ENCODE results near the gene CUL3. TPM values are rescaled to one million over a fixed set of nuclear protein-coding genes. Genes with fewer than 3 reads are reported as not detected.
A peak's percentile ranks its signal among the peaks of the same experiment; 100 is the strongest.
"Not testable (repeated sequence)": the region's sequence is repeated elsewhere in the genome, so short reads cannot be mapped to it uniquely, and the experiment has no call there.

Gene CUL3
- total and polyA plus RNA-seq, 2 of the 13 experiments (the other 11 are each of a cell fraction or from before 2014, with no cell fraction given): 33.2 to 62.3 TPM

DNA sequence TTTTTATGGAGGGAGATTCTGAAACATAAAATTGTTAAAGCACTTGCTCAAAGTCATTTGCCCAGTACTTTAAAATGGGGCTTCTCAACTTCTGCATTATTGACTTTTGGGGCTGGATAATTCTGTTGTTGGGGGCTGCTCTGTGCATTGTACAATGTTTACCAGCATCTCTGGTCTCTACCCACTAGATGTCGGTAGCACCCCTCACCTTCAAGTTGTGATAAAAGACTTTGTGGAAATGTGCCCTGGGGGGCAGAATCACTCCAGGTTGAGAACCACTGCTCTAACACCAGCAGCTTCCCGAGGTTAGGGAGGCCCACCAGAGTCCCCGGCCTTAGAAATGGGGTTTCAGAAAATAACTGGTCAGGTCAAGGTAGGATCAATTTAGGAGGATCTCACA lies 26.8 kb upstream of the CUL3 start:
- 2% methylated on average over 3 of the region's 3 CpGs for WGBS (ENCODE audit: low lambda C conversion rate)
- POLR2A ChIA-PET: no interaction called here
- H3K36me3 ChIP-seq (replicated peaks in 1 of 2; ENCODE audit: control insufficient read depth in 1 of 2, insufficient read depth in 2 of 2, low read length in 2 of 2): no peaks in the 10 kb centered on the region
- BruUV-seq (replicated peaks): no TSS peak
- no peak for TF ChIP-seq MBD4 (IDR thresholded peaks at IDR 0.05; ENCODE audit: borderline replicate concordance, low read length)
- peak; percentile 17; the same call in 1 of the 2 replicates for TF ChIP-seq STAG1 (CRISPR knock-in tag; IDR thresholded peaks at IDR 0.05)
- TF ChIP-seq CTCF (CRISPR knock-in tag; IDR thresholded peaks at IDR 0.05): peak; percentile 23; the same call in 1 of the 2 replicates
- no peak for TF ChIP-seq ZBTB3 (CRISPR knock-in tag; IDR thresholded peaks at IDR 0.05; ENCODE audit: borderline replicate concordance, low read depth)
- no peak for TF ChIP-seq SSRP1 (CRISPR knock-in tag; IDR thresholded peaks at IDR 0.05)
- intact Hi-C loops (cut with micrococcal nuclease; ENCODE audit: unreplicated experiment): no loop called here
- peak; percentile 30; the same call in 1 of the 3 replicates for ATAC-seq
- peaks cover 0 to 3% of the 10 kb centered on the region in 2 experiments; a peak in 2 of 5 replicates for H3K27me3 ChIP-seq (ENCODE audit: control insufficient read depth in 1 of 2, insufficient read depth in 2 of 2, low read length in 2 of 2)
- H3K4me2 ChIP-seq (ENCODE audit: low read depth, low read length): no peak overlapping the region
- in situ Hi-C loops (cut with HindIII; ENCODE audit: extremely low pct_ligation_motif_present, low pct_unique_long_range_greater_than_20kb): no loop called here
- DNase-seq (ENCODE audit: low spot score): no peak
- FAIRE-seq: no peak
- H3K79me2 ChIP-seq (ENCODE audit: insufficient read depth, low read length): no peaks in the 10 kb centered on the region
- H3K4me1 ChIP-seq (ENCODE audit: insufficient read depth, low read length): peaks cover 5% of the 10 kb centered on the region; the same call in 1 of the 2 replicates
- H3K4me3 ChIP-seq (replicated peaks in 1 of 3; ENCODE audit: insufficient read depth in 1 of 3, low read depth in 2 of 3, low read length in 3 of 3): no peak overlapping the region
- H2AFZ ChIP-seq (ENCODE audit: low read length): no peak overlapping the region
- H3K9me3 ChIP-seq (ENCODE audit: low read length): no peaks in the 10 kb centered on the region
- no peak overlapping the region for H3K27ac ChIP-seq (ENCODE audit: extremely low read length, insufficient read depth, low read length)
- no peak overlapping the region for H3K9ac ChIP-seq (ENCODE audit: insufficient read depth, low read depth, low read length)
- H4K20me1 ChIP-seq (ENCODE audit: insufficient read depth, low read length): no peaks in the 10 kb centered on the region
- CTCF ChIA-PET (ENCODE audit: low intra/inter-chr PET ratio, low total read pairs): no interaction called here

GRCh38 chr2:224608104-224608503 lies 22.9 kb upstream of the CUL3 start:
- BruUV-seq (replicated peaks): no TSS peak
- TF ChIP-seq FOSL1 (CRISPR knock-in tag; IDR thresholded peaks at IDR 0.05; ENCODE audit: borderline replicate concordance) (no peak), ZNF556 (CRISPR knock-in tag; IDR thresholded peaks at IDR 0.05; ENCODE audit: borderline replicate concordance) (no peak), FOXA1 (IDR thresholded peaks at IDR 0.05) (no peak), FOXA1 (CRISPR knock-in tag; IDR thresholded peaks at IDR 0.05) (0 out of 2 replicates have a peak, but pooled peaks have one; percentile 11), ZSCAN9 (CRISPR knock-in tag; IDR thresholded peaks at IDR 0.05; ENCODE audit: borderline replicate concordance) (no peak)
- Histone ChIP-seq H3K4me1 (ENCODE audit: insufficient read depth, low read length) (peaks cover 5% of the 10 kb centered on the region; the same call in 1 of the 2 replicates), H3K79me2 (ENCODE audit: insufficient read depth, low read length) (no peaks in the 10 kb centered on the region), H3K27me3 (ENCODE audit: control insufficient read depth in 1 of 2, insufficient read depth in 2 of 2, low read length in 2 of 2) (peaks cover 0 to 3% of the 10 kb centered on the region in 2 experiments; a peak in 2 of 5 replicates), H3K4me3 (replicated peaks in 1 of 3; ENCODE audit: insufficient read depth in 1 of 3, low read depth in 2 of 3, low read length in 3 of 3) (no peak overlapping the region), H3K36me3 (replicated peaks in 1 of 2; ENCODE audit: control insufficient read depth in 1 of 2, insufficient read depth in 2 of 2, low read length in 2 of 2) (no peaks in the 10 kb centered on the region), H3K27ac (ENCODE audit: extremely low read length, insufficient read depth, low read length) (no peak overlapping the region), H2AFZ (ENCODE audit: low read length) (no peak overlapping the region), H3K9ac (ENCODE audit: insufficient read depth, low read depth, low read length) (no peak overlapping the region), H3K4me2 (ENCODE audit: low read depth, low read length) (no peak overlapping the region), H4K20me1 (ENCODE audit: insufficient read depth, low read length) (no peaks in the 10 kb centered on the region), H3K9me3 (ENCODE audit: low read length) (no peaks in the 10 kb centered on the region)
- in situ Hi-C loops (cut with HindIII; ENCODE audit: extremely low pct_ligation_motif_present, low pct_unique_long_range_greater_than_20kb) (no loop called here), intact Hi-C loops (cut with micrococcal nuclease; ENCODE audit: unreplicated experiment) (no loop called here)
- DNase-seq (ENCODE audit: low spot score) (no peak), FAIRE-seq (no peak), ATAC-seq (no peak)
- under 1% methylated on average over 3 of the region's 3 CpGs for WGBS (ENCODE audit: low lambda C conversion rate)
- CTCF ChIA-PET (ENCODE audit: low intra/inter-chr PET ratio, low total read pairs): no interaction called here
- POLR2A ChIA-PET: no interaction called here

- BruUV-seq (replicated peaks); H3K4me3 ChIP-seq (replicated peaks in 1 of 3; ENCODE audit: insufficient read depth in 1 of 3, low read depth in 2 of 3, low read length in 3 of 3); POLR2A ChIA-PET; H4K20me1 ChIP-seq (ENCODE audit: insufficient read depth, low read length); H3K4me2 ChIP-seq (ENCODE audit: low read depth, low read length); H3K36me3 ChIP-seq (replicated peaks in 1 of 2; ENCODE audit: control insufficient read depth in 1 of 2, insufficient read depth in 2 of 2, low read length in 2 of 2); intact Hi-C loops (cut with micrococcal nuclease; ENCODE audit: unreplicated experiment); H3K27ac ChIP-seq (ENCODE audit: extremely low read length, insufficient read depth, low read length); FAIRE-seq; H3K9me3 ChIP-seq (ENCODE audit: low read length); H3K27me3 ChIP-seq (ENCODE audit: control insufficient read depth in 1 of 2, insufficient read depth in 2 of 2, low read length in 2 of 2); H3K79me2 ChIP-seq (ENCODE audit: insufficient read depth, low read length); in situ Hi-C loops (cut with HindIII; ENCODE audit: extremely low pct_ligation_motif_present, low pct_unique_long_range_greater_than_20kb); H2AFZ ChIP-seq (ENCODE audit: low read length); H3K4me1 ChIP-seq (ENCODE audit: insufficient read depth, low read length); ATAC-seq; DNase-seq (ENCODE audit: low spot score); CTCF ChIA-PET (ENCODE audit: low intra/inter-chr PET ratio, low total read pairs); H3K9ac ChIP-seq (ENCODE audit: insufficient read depth, low read depth, low read length): not testable (repeated sequence)
- 81% methylated on average over 28 of the region's 42 CpGs for WGBS (ENCODE audit: low lambda C conversion rate)
Observed at GRCh38 chr2:224603746-224604500, 18.8 kb upstream of the CUL3 start.
